Heart left ventricle (tissue), 16 donors: ENCODE data around the gene ROR1. TPM values are rescaled to one million over a fixed set of nuclear protein-coding genes. Genes with fewer than 3 reads are reported as not detected.

Experiments
- ATAC-seq, 4 donors: fragments of 200-7000 bp; cut with Tn5 transposase; one replicate each; pipeline ENCODE4 v1.9.1; 2020 to 2022; ENCODE audit warnings: moderate library complexity in 4 of 4, mild to moderate bottlenecking in 3 of 4, moderate number of reproducible peaks in 1 of 4
- DNase-seq, 5 donors: peaks; one replicate each; pipeline ENCODE4 v3.0.0-alpha.2; 2020
- H3K27ac ChIP-seq, 12 donors: fragments of 200-600 bp; sonication (generic) in 4 of 12; one replicate each; pipeline versions ENCODE4 v1.5.0 to v1.8.0; 2016 to 2022; ENCODE audit warnings: mild to moderate bottlenecking in 2 of 12
- H3K27me3 ChIP-seq, 9 donors: fragments of 200-600 bp; sonication (generic) in 2 of 9; one replicate each; pipeline versions ENCODE4 v1.5.1 to v1.8.0; 2016 to 2022; ENCODE audit warnings: mild to moderate bottlenecking in 3 of 9
- H3K36me3 ChIP-seq, 9 donors: fragments of 200-600 bp; sonication (generic) in 2 of 9; one replicate each; pipeline versions ENCODE4 v1.5.0 to v1.8.0; 2018 to 2022; ENCODE audit warnings: mild to moderate bottlenecking in 2 of 9
- H3K4me1 ChIP-seq, 12 donors: fragments of 200-600 bp; sonication (generic) in 4 of 12; one replicate each; pipeline versions ENCODE4 v1.5.0 to v1.8.0; 2016 to 2022; ENCODE audit warnings: mild to moderate bottlenecking in 3 of 12
- H3K4me3 ChIP-seq, 12 donors: fragments of 200-600 bp; sonication (generic) in 4 of 12; one replicate each; pipeline versions ENCODE4 v1.5.0 to v1.8.0; 2017 to 2022; ENCODE audit warnings: mild to moderate bottlenecking in 9 of 12, moderate library complexity in 4 of 12
- H3K9me3 ChIP-seq, 12 donors: fragments of 200-600 bp; sonication (generic) in 4 of 12; one replicate each; pipeline versions ENCODE4 v1.5.0 to v1.8.0; 2016 to 2022; ENCODE audit warnings: mild to moderate bottlenecking in 1 of 12
- CTCF ChIP-seq, 12 donors: fragments of 200-600 bp; sonication (generic) in 4 of 12; IDR thresholded peaks; one replicate each; pipeline versions ENCODE4 v1.5.0 to v1.8.0; 2018 to 2022; ENCODE audit warnings: antibody characterized with exemption in 12 of 12, mild to moderate bottlenecking in 5 of 12
- POLR2A ChIP-seq, 2 donors: fragments of 450-650 bp; IDR thresholded peaks; one replicate each; pipeline ENCODE4 v1.6.1; 2017; ENCODE audit warnings: antibody characterized with exemption in 2 of 2, mild to moderate bottlenecking in 2 of 2, moderate library complexity in 2 of 2
- WGBS, 4 donors: extraction: QIAGEN DNeasy Blood & Tissue Kit in 2 of 4; methylation state at CpG; one replicate each; pipeline versions ENCODE4 v1.1.5 to v1.1.7; 2013 to 2018; 5-methylcytosine and 5-hydroxymethylcytosine counted together
- intact Hi-C, 10 donors: fragments of 100-400 bp; cut with DNase I; formaldehyde crosslinking; loops; one replicate each; pipeline versions ENCODE4 v1.11.1 to v1.14.2; 2022
- polyA plus RNA-seq, 2 donors: library from polyadenylated mRNA; stranded (reverse); fragments of 200-250 nt; gene quantifications; one replicate each; pipeline ENCODE4 v1.2.3, GENCODE V29; 2013
- total RNA-seq, 9 donors: library from RNA; depleted of rRNA in 2 of 9; stranded (reverse); fragments of >200 nt in 2 of 9; fragmentation: NEBNext Ultra II Directional in 3 of 9; extraction: Animal tissue kit (Norgen Biotek cat#: 25700) in 3 of 9; gene quantifications; one replicate each; pipeline versions ENCODE4 v1.1.0 to v1.2.4, GENCODE V29; 2016 to 2023
- donor health status: ischemic (EF 13 %, LVEDD 7.1; RV severe dilation, severe dysfunction).
- donor health status: healthy with polysubstance abuse.
- donor health status: DM: no; HTN: yes; CAD: no.
- donor health status: DM: no; HTN: no; CAD: no.
- donor health status: ischemic (EF 25% LVEDD 6.9; RV normal size, moderate dysfunction).
- donor health status: ischemic (EF 25% LVEDD 5.7; RV mildly dilated, moderate dysfunction).
- donor health status: healthy.
- donor health status: DM: yes; HTN: yes; CAD: no.
- donor health status: ischemic (EF 35%, LVEDD 5.7; RV mildly dilated, moderate dysfunction).
- donor health status: nonischemic (EF 11% LVEDD 7.7; RV severe dilation, severe dysfunction).
- donor health status: DM: yes; HTN: yes; CAD: no.
- donor health status: PGD.
- donor health status: ischemic (EF 29% LVEDD 5.4; RV normal size, mild dysfunction).
- donor health status: nonischemic (EF 23%, LVEDD 6.1; RV moderate dilation, normal function).

Gene ROR1
- total and polyA plus RNA-seq, 11 donors: 4.1 to 35.3 (median 19.3) TPM

- no peak for ATAC-seq
- Histone ChIP-seq H3K4me3 (no peak overlapping the region), H3K27me3 (peaks cover 0 to 14% (median 0%) of the 10 kb centered on the region in 9 donors), H3K27ac (no peak overlapping the region), H3K9me3 (no peaks in the 10 kb centered on the region), H3K4me1 (no peaks in the 10 kb centered on the region), H3K36me3 (no peaks in the 10 kb centered on the region)
- 84 to 91% (median 88%) methylated on average over 10 of the region's 10 CpGs for WGBS, 4 donors
- TF ChIP-seq POLR2A (IDR thresholded peaks at IDR 0.05) (no peak), CTCF (IDR thresholded peaks at IDR 0.05) (no peak)
- DNase-seq: no peak
- intact Hi-C loops: no loop called here
Observed at GRCh38 chr1:64228167-64228957, 454.5 kb downstream of the ROR1 start.

- TF ChIP-seq CTCF (IDR thresholded peaks at IDR 0.05): no peak
- TF ChIP-seq POLR2A (IDR thresholded peaks at IDR 0.05): no peak
- H3K4me1 ChIP-seq: no peaks in the 10 kb centered on the region
- DNase-seq (no peak), ATAC-seq (no peak)
- H3K9me3 ChIP-seq: no peaks in the 10 kb centered on the region
- WGBS, 4 donors: 39 to 48% (median 46%) methylated on average over 3 of the region's 3 CpGs
- H3K4me3 ChIP-seq: no peak overlapping the region
- no peak overlapping the region for H3K27ac ChIP-seq
- peaks cover 0 to 14% (median 0%) of the 10 kb centered on the region in 9 donors for H3K27me3 ChIP-seq
- H3K36me3 ChIP-seq: no peaks in the 10 kb centered on the region
- intact Hi-C loops: no loop called here
Observed at GRCh38 chr1:64229307-64229706, 455.5 kb downstream of the ROR1 start.

Other genes with a start within 250 kb of the ROR1 start
- 100 to 1,000 TPM; 180 to 419 (median 269) TPM for gene PGM1, start 180.6 kb upstream of the ROR1 start, total RNA-seq
- 100 to 1,000 TPM in 1 of 2 donors, 10 to 100 TPM in 1; 51.4 to 119 TPM for gene PGM1, start 180.6 kb upstream of the ROR1 start, polyA plus RNA-seq